Osteoblast (primary cell): ENCODE measurements around the gene DDX20. TPM values are rescaled to one million over a fixed set of nuclear protein-coding genes. Genes with fewer than 3 reads are reported as not detected.
A peak's percentile ranks its signal among the peaks of the same experiment; 100 is the strongest.
"Not testable (repeated sequence)": the region's sequence is repeated elsewhere in the genome, so short reads cannot be mapped to it uniquely, and the experiment has no call there.

ENCODE experiments used
- DNase-seq: peaks from one replicate; pipeline ENCODE4 v3.0.0; 2011; ENCODE audit warnings: low spot score, mixed read lengths; ENCODE audit not compliant: insufficient read length; ENCODE audit errors: missing footprints
- H2AFZ ChIP-seq: 2 replicates; pipeline ENCODE4 v1.6.0; 2011; ENCODE audit warnings: mild to moderate bottlenecking, low read length
- H3K27ac ChIP-seq: 2 replicates; pipeline ENCODE4 v1.5.1; 2011; ENCODE audit warnings: mild to moderate bottlenecking, low read depth, low read length, moderate library complexity
- H3K27me3 ChIP-seq: 2 replicates; pipeline ENCODE4 v1.6.0; 2012; ENCODE audit warnings: mild to moderate bottlenecking, control low read depth, inconsistent platforms, low read length, moderate library complexity; ENCODE audit not compliant: insufficient read depth
- H3K36me3 ChIP-seq: 2 replicates; pipeline ENCODE4 v1.5.1; 2011; ENCODE audit warnings: mild to moderate bottlenecking, low read length, control low read depth, moderate library complexity; ENCODE audit not compliant: insufficient read depth
- H3K4me1 ChIP-seq: 2 replicates; pipeline ENCODE4 v1.5.1; 2011; ENCODE audit warnings: mild to moderate bottlenecking, low read length, control low read depth, moderate library complexity; ENCODE audit not compliant: insufficient read depth
- H3K4me2 ChIP-seq: 2 replicates; pipeline ENCODE4 v1.6.0; 2011; ENCODE audit warnings: mild to moderate bottlenecking, low read length; ENCODE audit not compliant: insufficient read depth
- H3K4me3 ChIP-seq: fragments of 200-600 bp; sonication (generic); 3 replicates; pipeline ENCODE4 v1.5.1; 2012; ENCODE audit warnings: mild to moderate bottlenecking, low read length, inconsistent platforms; ENCODE audit not compliant: insufficient read depth
- H3K79me2 ChIP-seq: 2 replicates; pipeline ENCODE4 v1.6.0; 2012; ENCODE audit warnings: mild to moderate bottlenecking, low read length, control low read depth, inconsistent platforms; ENCODE audit not compliant: insufficient read depth
- H3K9me3 ChIP-seq: 2 replicates; pipeline ENCODE4 v1.5.1; 2011; ENCODE audit warnings: low read depth, low read length, control low read depth
- H4K20me1 ChIP-seq: 2 replicates; pipeline ENCODE4 v1.6.0; 2012; ENCODE audit warnings: mild to moderate bottlenecking, low read length, control low read depth; ENCODE audit not compliant: insufficient read depth
- total RNA-seq: library from RNA; depleted of rRNA; stranded (reverse); fragments of >200 nt; gene quantifications from 2 replicates; pipeline ENCODE4 v1.2.3, GENCODE V29; 2012
- TF ChIP-seq, protein P1 (sequence below): IDR thresholded peaks from 2 replicates; pipeline ENCODE4 v1.5.1; 2011; ENCODE audit warnings: mild to moderate bottlenecking, low read depth, low read length, moderate library complexity; ENCODE audit errors: extremely low read depth

Gene DDX20
- total RNA-seq, 1 donor: 15.6 TPM

- Histone ChIP-seq H4K20me1 (no peaks in the 10 kb centered on the region), H3K27ac (no peak overlapping the region), H3K9me3 (no peaks in the 10 kb centered on the region), H2AFZ (no peak overlapping the region), H3K4me2 (no peak overlapping the region), H3K79me2 (no peaks in the 10 kb centered on the region), H3K27me3 (peaks cover 2% of the 10 kb centered on the region), H3K36me3 (no peaks in the 10 kb centered on the region), H3K4me3 (no peak overlapping the region), H3K4me1 (no peaks in the 10 kb centered on the region)
- TF ChIP-seq, protein P1, sequence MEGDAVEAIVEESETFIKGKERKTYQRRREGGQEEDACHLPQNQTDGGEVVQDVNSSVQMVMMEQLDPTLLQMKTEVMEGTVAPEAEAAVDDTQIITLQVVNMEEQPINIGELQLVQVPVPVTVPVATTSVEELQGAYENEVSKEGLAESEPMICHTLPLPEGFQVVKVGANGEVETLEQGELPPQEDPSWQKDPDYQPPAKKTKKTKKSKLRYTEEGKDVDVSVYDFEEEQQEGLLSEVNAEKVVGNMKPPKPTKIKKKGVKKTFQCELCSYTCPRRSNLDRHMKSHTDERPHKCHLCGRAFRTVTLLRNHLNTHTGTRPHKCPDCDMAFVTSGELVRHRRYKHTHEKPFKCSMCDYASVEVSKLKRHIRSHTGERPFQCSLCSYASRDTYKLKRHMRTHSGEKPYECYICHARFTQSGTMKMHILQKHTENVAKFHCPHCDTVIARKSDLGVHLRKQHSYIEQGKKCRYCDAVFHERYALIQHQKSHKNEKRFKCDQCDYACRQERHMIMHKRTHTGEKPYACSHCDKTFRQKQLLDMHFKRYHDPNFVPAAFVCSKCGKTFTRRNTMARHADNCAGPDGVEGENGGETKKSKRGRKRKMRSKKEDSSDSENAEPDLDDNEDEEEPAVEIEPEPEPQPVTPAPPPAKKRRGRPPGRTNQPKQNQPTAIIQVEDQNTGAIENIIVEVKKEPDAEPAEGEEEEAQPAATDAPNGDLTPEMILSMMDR: no peak
- DNase-seq: no peak
These were observed 42.9 kb downstream of the DDX20 start for GRCh38 chr1:111798580-111798979.

GRCh38 chr1:111799722-111800121, 44.0 kb downstream of the DDX20 start:
- H3K27me3 ChIP-seq, DNase-seq, H3K4me1 ChIP-seq, H3K27ac ChIP-seq, H3K9me3 ChIP-seq, H3K4me3 ChIP-seq, H2AFZ ChIP-seq, H3K4me2 ChIP-seq, H3K79me2 ChIP-seq, H4K20me1 ChIP-seq, H3K36me3 ChIP-seq: not testable (repeated sequence)

- Histone ChIP-seq H3K4me2 (no peak overlapping the region), H3K4me1 (no peaks in the 10 kb centered on the region), H3K36me3 (no peaks in the 10 kb centered on the region)
These were observed 45.6 kb downstream of the DDX20 start for GRCh38 chr1:111801071-111801850.

GRCh38 chr1:111802110-111802509, 46.4 kb downstream of the DDX20 start:
- H3K79me2 ChIP-seq: no peaks in the 10 kb centered on the region

More at GRCh38 chr1:111801071-111801850, 45.6 kb downstream of the DDX20 start:
- DNase-seq: peak; percentile 72
- Histone ChIP-seq H3K27ac (no peak overlapping the region), H2AFZ (no peak overlapping the region), H3K79me2 (no peaks in the 10 kb centered on the region), H3K27me3 (peaks cover 6% of the 10 kb centered on the region), H3K4me3 (no peak overlapping the region), H3K9me3 (no peaks in the 10 kb centered on the region), H4K20me1 (no peaks in the 10 kb centered on the region)
- TF ChIP-seq, protein P1: no peak

More at GRCh38 chr1:111802110-111802509, 46.4 kb downstream of the DDX20 start:
- no peak for DNase-seq
- Histone ChIP-seq H3K36me3 (no peaks in the 10 kb centered on the region), H3K27ac (no peak overlapping the region), H4K20me1 (no peaks in the 10 kb centered on the region), H3K4me3 (no peak overlapping the region), H3K9me3 (no peaks in the 10 kb centered on the region), H2AFZ (no peak overlapping the region), H3K27me3 (peaks cover 6% of the 10 kb centered on the region), H3K4me1 (no peaks in the 10 kb centered on the region), H3K4me2 (no peak overlapping the region)
- TF ChIP-seq, protein P1: no peak
